MCF 10A (cell line): Measurements from ENCODE around the gene BAHCC1. TPM values are rescaled to one million over a fixed set of nuclear protein-coding genes. Genes with fewer than 3 reads are reported as not detected.

Experiments used
- BruUV-seq: library from RNA; stranded (reverse); fragments of 400-500 nt; replicated peaks from 2 replicates; lab custom pipeline; 2021; lab: Mats Ljungman, UMichigan
- CTCF ChIA-PET: fragments of 300-600 bp; sonication (Branson Sonifier 250); formaldehyde crosslinking; extraction: SDS; loops from one replicate; lab custom pipeline; 2021; ENCODE audit warnings: antibody characterized with exemption, inconsistent platforms; lab: Yijun Ruan, JAX
- POLR2A ChIA-PET: fragments of 300-600, 350-650 bp; sonication (Branson Sonifier 250); formaldehyde crosslinking; extraction: SDS; loops from one replicate; lab custom pipeline; 2020; ENCODE audit warnings: antibody characterized with exemption, inconsistent platforms; lab: Yijun Ruan, JAX
- DNase-seq: peaks from one replicate; pipeline ENCODE4 v3.0.0-alpha.2; 2018; ENCODE audit not compliant: unreplicated experiment
- H3K27ac Mint-ChIP-seq: one replicate; pipeline ENCODE4 v1.8.0; 2022; ENCODE audit warnings: mild to moderate bottlenecking, low read depth, mixed read lengths; ENCODE audit not compliant: unreplicated experiment
- H3K27me3 Mint-ChIP-seq: one replicate; pipeline ENCODE4 v1.8.0; 2022; ENCODE audit warnings: mixed read lengths; ENCODE audit not compliant: insufficient read depth, unreplicated experiment
- H3K36me3 Mint-ChIP-seq: one replicate; pipeline ENCODE4 v1.8.0; 2022; ENCODE audit warnings: mild to moderate bottlenecking, moderate library complexity, mixed read lengths; ENCODE audit not compliant: insufficient read depth, unreplicated experiment
- H3K4me1 Mint-ChIP-seq: one replicate; pipeline ENCODE4 v1.8.0; 2022; ENCODE audit warnings: mixed read lengths; ENCODE audit not compliant: insufficient read depth, unreplicated experiment
- H3K4me3 Mint-ChIP-seq: one replicate; pipeline ENCODE4 v1.8.0; 2022; ENCODE audit warnings: mild to moderate bottlenecking, moderate library complexity, mixed read lengths; ENCODE audit not compliant: unreplicated experiment
- H3K9me3 Mint-ChIP-seq: one replicate; pipeline ENCODE4 v1.8.0; 2022; ENCODE audit warnings: mixed read lengths; ENCODE audit not compliant: unreplicated experiment
- intact Hi-C: fragments of 100-400 bp; cut with micrococcal nuclease; formaldehyde crosslinking; loops from 2 replicates; pipeline ENCODE4 v1.14.1; 2022
- total RNA-seq: library from RNA; stranded (reverse); gene quantifications from 2 replicates; pipeline ENCODE4 v1.2.3, GENCODE V29; 2022
- TF ChIP-seq, protein P1 (sequence below): fragments of 200-600 bp; IDR thresholded peaks from one replicate; pipeline ENCODE4 v1.8.0; 2022; ENCODE audit warnings: antibody characterized with exemption, mild to moderate bottlenecking; ENCODE audit not compliant: unreplicated experiment

BAHCC1 gene
- total RNA-seq, 1 experiment from 2014 or later = 7.4 TPM

DNA sequence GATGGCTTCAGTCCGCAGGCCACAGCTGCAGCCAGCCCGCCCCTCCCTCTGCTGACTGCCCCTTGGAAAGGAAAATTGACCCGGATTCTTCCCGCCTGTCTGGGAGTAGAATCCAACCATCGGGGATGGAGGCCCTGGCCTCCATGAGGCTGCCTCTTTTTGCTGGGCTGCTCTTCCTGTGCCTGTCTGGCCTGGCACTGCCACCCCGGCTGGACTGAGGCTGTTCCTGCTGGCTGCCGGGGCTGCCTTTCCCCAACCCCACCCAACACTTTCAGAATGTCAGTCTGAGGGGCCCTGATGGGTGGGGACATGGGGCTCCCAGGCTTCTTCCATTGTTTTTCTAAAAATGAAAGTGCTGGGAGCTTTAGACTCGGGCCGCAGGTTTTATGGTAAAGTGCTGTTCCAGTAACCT lies 7.3 kb downstream of the BAHCC1 start:
- DNase-seq = no peak
- TF ChIP-seq, protein P1, sequence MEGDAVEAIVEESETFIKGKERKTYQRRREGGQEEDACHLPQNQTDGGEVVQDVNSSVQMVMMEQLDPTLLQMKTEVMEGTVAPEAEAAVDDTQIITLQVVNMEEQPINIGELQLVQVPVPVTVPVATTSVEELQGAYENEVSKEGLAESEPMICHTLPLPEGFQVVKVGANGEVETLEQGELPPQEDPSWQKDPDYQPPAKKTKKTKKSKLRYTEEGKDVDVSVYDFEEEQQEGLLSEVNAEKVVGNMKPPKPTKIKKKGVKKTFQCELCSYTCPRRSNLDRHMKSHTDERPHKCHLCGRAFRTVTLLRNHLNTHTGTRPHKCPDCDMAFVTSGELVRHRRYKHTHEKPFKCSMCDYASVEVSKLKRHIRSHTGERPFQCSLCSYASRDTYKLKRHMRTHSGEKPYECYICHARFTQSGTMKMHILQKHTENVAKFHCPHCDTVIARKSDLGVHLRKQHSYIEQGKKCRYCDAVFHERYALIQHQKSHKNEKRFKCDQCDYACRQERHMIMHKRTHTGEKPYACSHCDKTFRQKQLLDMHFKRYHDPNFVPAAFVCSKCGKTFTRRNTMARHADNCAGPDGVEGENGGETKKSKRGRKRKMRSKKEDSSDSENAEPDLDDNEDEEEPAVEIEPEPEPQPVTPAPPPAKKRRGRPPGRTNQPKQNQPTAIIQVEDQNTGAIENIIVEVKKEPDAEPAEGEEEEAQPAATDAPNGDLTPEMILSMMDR = no peak
- Mint-ChIP-seq H3K36me3 (peaks cover 16% of the 10 kb centered on the region), H3K27me3 (no peaks in the 10 kb centered on the region), H3K4me3 (no peak overlapping the region), H3K4me1 (no peaks in the 10 kb centered on the region), H3K9me3 (no peaks in the 10 kb centered on the region), H3K27ac (no peak overlapping the region)
- CTCF ChIA-PET = interaction anchor here (0.6 kb wide), 1 partner anchor 178 kb away, joined by 4 read pairs; no protein-coding TSS in a partner anchor
- intact Hi-C loops = no loop called here
- BruUV-seq = no TSS peak
- POLR2A ChIA-PET = interaction anchor here (0.7 to 1.5 kb wide), 7 partner anchors 10 to 180 kb away, joined by 3 to 5 read pairs (median 4); partner anchors contain the start of genes CEP131, NDUFAF8 and TEPSIN

DNA sequence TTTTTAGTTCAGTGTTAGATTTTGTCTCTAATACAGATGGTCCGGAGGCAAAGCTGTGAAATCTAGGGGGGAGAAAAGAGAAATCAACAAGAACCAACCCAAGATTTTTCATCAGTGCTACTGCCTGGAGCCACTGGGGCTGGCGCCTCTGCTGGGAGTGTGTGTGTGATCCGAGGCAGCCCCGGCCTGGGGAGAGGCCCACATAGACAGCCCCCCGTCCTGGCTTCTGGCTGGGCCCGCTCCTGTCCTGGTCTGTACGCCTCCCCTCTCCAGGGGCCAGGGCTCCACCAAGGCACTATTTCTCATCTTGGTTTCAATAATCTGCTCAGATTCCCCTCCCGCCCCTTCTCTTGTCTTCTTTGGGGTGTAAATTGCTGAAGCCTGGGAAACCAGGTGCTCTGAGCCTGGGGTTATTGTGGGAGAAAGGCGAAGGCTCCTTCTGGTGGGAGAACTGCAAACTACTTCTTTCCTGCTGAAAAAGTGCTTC lies 7.8 kb downstream of the BAHCC1 start:
- no peak overlapping the region for H3K27ac Mint-ChIP-seq
- H3K36me3 Mint-ChIP-seq = peaks cover 11% of the 10 kb centered on the region
- no peaks in the 10 kb centered on the region for H3K4me1 Mint-ChIP-seq
- no TSS peak for BruUV-seq
- no peak overlapping the region for H3K4me3 Mint-ChIP-seq
- H3K9me3 Mint-ChIP-seq = no peaks in the 10 kb centered on the region
- DNase-seq = no peak
- intact Hi-C loops = no loop called here
- ChIA-PET CTCF (interaction anchor here (0.6 kb wide), 2 partner anchors 179 to 948 kb away, joined by 3 to 4 read pairs; no protein-coding TSS in a partner anchor), POLR2A (interaction anchor here (0.7 to 1.1 kb wide), 6 partner anchors 9 to 180 kb away, joined by 3 to 5 read pairs (median 4); partner anchors contain the start of genes CEP131, NDUFAF8 and TEPSIN)
- no peaks in the 10 kb centered on the region for H3K27me3 Mint-ChIP-seq
- TF ChIP-seq, protein P1 = no peak

DNA sequence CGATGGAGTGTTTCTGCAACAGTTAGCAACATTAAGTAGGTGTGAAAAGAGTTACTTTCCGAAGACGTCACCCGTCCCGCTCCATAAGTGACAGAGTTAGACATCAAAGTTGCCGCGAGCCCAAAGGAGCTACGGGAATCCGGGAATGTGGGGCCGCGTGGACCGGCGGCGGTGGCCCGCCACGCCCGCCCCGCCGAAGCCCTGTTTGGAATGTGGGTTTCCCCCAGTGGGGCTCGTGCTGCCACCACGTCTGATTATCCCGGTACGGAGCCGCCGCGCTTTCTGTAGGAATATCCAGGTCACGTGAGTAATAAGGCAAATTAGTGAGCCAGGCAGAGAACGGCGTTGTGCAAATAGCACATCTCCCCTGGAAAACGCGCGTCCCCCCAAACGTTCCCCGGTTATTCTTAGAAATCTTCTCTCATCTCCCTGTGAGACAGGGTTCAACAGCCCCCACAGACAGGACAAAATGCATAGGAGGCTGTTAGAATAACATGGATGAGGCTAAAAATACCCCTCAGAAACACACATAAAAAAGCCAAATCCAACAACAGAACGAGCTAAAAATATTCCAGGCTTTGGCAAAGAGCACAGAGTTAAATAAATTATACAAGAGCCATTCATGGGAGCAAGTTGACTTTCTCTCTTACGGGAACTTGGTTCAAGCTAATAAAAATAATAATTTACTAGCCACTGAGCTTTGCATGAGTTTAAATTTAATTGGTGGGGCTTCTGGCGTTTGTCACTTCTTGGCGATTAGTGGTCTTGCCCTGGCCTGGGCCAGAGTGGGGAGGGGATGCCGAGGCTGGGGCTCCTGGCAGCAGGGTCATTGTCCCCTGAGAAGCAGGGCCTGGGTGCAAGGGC lies 8.6 kb downstream of the BAHCC1 start:
- POLR2A ChIA-PET = interaction anchor here (1.0 to 1.9 kb wide), 2 partner anchors 9 to 16 kb away, joined by 3 to 10 read pairs; partner anchors contain the start of gene BAHCC1
- no peak for DNase-seq
- no peak overlapping the region for H3K27ac Mint-ChIP-seq
- H3K36me3 Mint-ChIP-seq = peaks cover 2% of the 10 kb centered on the region
- peaks cover under 1% of the 10 kb centered on the region for H3K4me1 Mint-ChIP-seq
- intact Hi-C loops = no loop called here
- CTCF ChIA-PET = interaction anchor here (0.6 to 1.0 kb wide), 3 partner anchors 81 to 949 kb away, joined by 3 to 5 read pairs (median 3); no protein-coding TSS in a partner anchor
- H3K4me3 Mint-ChIP-seq = no peak overlapping the region
- H3K27me3 Mint-ChIP-seq = no peaks in the 10 kb centered on the region
- H3K9me3 Mint-ChIP-seq = no peaks in the 10 kb centered on the region
- TF ChIP-seq, protein P1 = no peak
- no TSS peak for BruUV-seq
